Measurements from ENCODE around the gene USP6NL.

DNA sequence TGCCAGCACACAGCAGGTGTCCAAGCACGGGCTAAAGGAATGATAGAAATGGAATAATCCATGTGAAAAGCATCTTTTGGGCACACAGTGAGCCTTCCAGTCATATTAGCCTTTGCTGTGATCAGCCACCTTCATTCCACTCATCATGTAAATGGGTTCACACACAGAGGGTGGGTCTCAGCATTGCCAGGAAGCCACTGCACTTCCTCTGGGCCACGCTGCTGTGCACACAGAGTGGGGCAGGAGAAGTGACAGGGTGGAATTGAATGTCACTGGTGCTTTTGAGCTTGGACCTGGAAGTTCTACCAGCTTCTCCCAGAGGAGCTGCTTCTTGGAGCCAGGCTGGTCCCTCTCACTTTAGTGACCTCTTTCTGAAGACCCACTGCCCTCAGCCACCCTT, 203.5 kb downstream of the USP6NL start:
- TF ChIP-seq CTCF (IDR thresholded peaks at IDR 0.05) (no peak), POLR2A (IDR thresholded peaks at IDR 0.05) (no peak)
